Osteocyte (in vitro differentiated cells): ENCODE measurements around the gene S100A3. TPM values are rescaled to one million over a fixed set of nuclear protein-coding genes. Genes with fewer than 3 reads are reported as not detected.

ENCODE experiments used
- DNase-seq: peaks from one replicate; pipeline ENCODE4 v3.0.0; 2021; ENCODE audit warnings: mixed read lengths; ENCODE audit not compliant: unreplicated experiment; ENCODE audit errors: extremely low spot score
- H3K27ac Mint-ChIP-seq: one replicate; pipeline ENCODE4 v1.8.0; 2021; ENCODE audit warnings: mild to moderate bottlenecking, mixed read lengths; ENCODE audit not compliant: unreplicated experiment
- H3K27me3 Mint-ChIP-seq: one replicate; pipeline ENCODE4 v1.8.0; 2021; ENCODE audit warnings: mixed read lengths; ENCODE audit not compliant: unreplicated experiment
- H3K36me3 Mint-ChIP-seq: one replicate; pipeline ENCODE4 v1.8.0; 2021; ENCODE audit warnings: mixed read lengths; ENCODE audit not compliant: unreplicated experiment
- H3K4me1 Mint-ChIP-seq: one replicate; pipeline ENCODE4 v1.8.0; 2021; ENCODE audit warnings: mixed read lengths; ENCODE audit not compliant: unreplicated experiment
- H3K4me3 Mint-ChIP-seq: one replicate; pipeline ENCODE4 v1.8.0; 2021; ENCODE audit warnings: mild to moderate bottlenecking, moderate library complexity, mixed read lengths; ENCODE audit not compliant: unreplicated experiment
- H3K9me3 Mint-ChIP-seq: one replicate; pipeline ENCODE4 v1.8.0; 2021; ENCODE audit warnings: mixed read lengths; ENCODE audit not compliant: unreplicated experiment
- CTCF ChIP-seq: fragments of 200-600 bp; sonication (generic); IDR thresholded peaks from 2 replicates; pipeline ENCODE4 v1.5.0; 2021; ENCODE audit warnings: antibody characterized with exemption, mild to moderate bottlenecking, moderate library complexity
- total RNA-seq: library from RNA; stranded (reverse); gene quantifications from 2 replicates; pipeline ENCODE4 v1.2.1, GENCODE V29; 2021

S100A3 gene
- total RNA-seq, 1 donor from 2014 or later: 7.5 TPM

GRCh38 chr1:153513023-153513422 is 36.0 kb downstream of the S100A3 start:
- H3K4me3 Mint-ChIP-seq: no peak overlapping the region
- H3K9me3 Mint-ChIP-seq: no peaks in the 10 kb centered on the region
- H3K4me1 Mint-ChIP-seq: peaks cover 30% of the 10 kb centered on the region
- TF ChIP-seq CTCF: no peak
- H3K36me3 Mint-ChIP-seq: no peaks in the 10 kb centered on the region
- no peak for DNase-seq
- no peak overlapping the region for H3K27ac Mint-ChIP-seq
- H3K27me3 Mint-ChIP-seq: no peaks in the 10 kb centered on the region

GRCh38 chr1:153510984-153511410 is 38.1 kb downstream of the S100A3 start:
- H3K27ac Mint-ChIP-seq: peak overlapping the region; percentile 77
- TF ChIP-seq CTCF: peak; percentile 99
- no peaks in the 10 kb centered on the region for H3K9me3 Mint-ChIP-seq
- no peaks in the 10 kb centered on the region for H3K27me3 Mint-ChIP-seq
- DNase-seq: peak; percentile 95
- H3K36me3 Mint-ChIP-seq: no peaks in the 10 kb centered on the region
- peaks cover 45% of the 10 kb centered on the region for H3K4me1 Mint-ChIP-seq
- H3K4me3 Mint-ChIP-seq: no peak overlapping the region

- no peak overlapping the region for H3K27ac Mint-ChIP-seq
- TF ChIP-seq CTCF: peak; percentile 63
- no peak for DNase-seq
- no peaks in the 10 kb centered on the region for H3K27me3 Mint-ChIP-seq
- no peak overlapping the region for H3K4me3 Mint-ChIP-seq
- no peaks in the 10 kb centered on the region for H3K9me3 Mint-ChIP-seq
- H3K36me3 Mint-ChIP-seq: no peaks in the 10 kb centered on the region
- peaks cover 42% of the 10 kb centered on the region for H3K4me1 Mint-ChIP-seq
These were observed 39.2 kb downstream of the S100A3 start for GRCh38 chr1:153509729-153510354.

- Mint-ChIP-seq H3K4me1 (peaks cover 42% of the 10 kb centered on the region), H3K4me3 (no peak overlapping the region), H3K27ac (no peak overlapping the region), H3K27me3 (no peaks in the 10 kb centered on the region), H3K9me3 (no peaks in the 10 kb centered on the region), H3K36me3 (no peaks in the 10 kb centered on the region)
- no peak for TF ChIP-seq CTCF
- no peak for DNase-seq
These were observed 40.0 kb downstream of the S100A3 start for GRCh38 chr1:153509036-153509435.

GRCh38 chr1:153507926-153508583 is 41.0 kb downstream of the S100A3 start:
- Mint-ChIP-seq H3K4me1 (peaks cover 41% of the 10 kb centered on the region), H3K27me3 (no peaks in the 10 kb centered on the region), H3K27ac (peak overlapping the region; percentile 66), H3K4me3 (no peak overlapping the region), H3K36me3 (no peaks in the 10 kb centered on the region), H3K9me3 (no peaks in the 10 kb centered on the region)
- no peak for DNase-seq
- TF ChIP-seq CTCF: no peak
